DND-41 (cell line): Measurements from ENCODE around the gene GBA2.

ENCODE experiments used
- CTCF ChIP-seq: IDR thresholded peaks from 2 replicates; pipeline ENCODE4 v1.5.1; 2012; ENCODE audit warnings: borderline replicate concordance, low read length, moderate library complexity, mild to moderate bottlenecking; ENCODE audit not compliant: poor library complexity, severe bottlenecking; ENCODE audit errors: extremely low read depth
- EZH2 ChIP-seq: IDR thresholded peaks from 3 replicates; pipeline ENCODE4 v1.6.1; 2012; ENCODE audit warnings: borderline replicate concordance, low read depth, mild to moderate bottlenecking, moderate library complexity, low read length, inconsistent platforms; ENCODE audit not compliant: severe bottlenecking

DNA sequence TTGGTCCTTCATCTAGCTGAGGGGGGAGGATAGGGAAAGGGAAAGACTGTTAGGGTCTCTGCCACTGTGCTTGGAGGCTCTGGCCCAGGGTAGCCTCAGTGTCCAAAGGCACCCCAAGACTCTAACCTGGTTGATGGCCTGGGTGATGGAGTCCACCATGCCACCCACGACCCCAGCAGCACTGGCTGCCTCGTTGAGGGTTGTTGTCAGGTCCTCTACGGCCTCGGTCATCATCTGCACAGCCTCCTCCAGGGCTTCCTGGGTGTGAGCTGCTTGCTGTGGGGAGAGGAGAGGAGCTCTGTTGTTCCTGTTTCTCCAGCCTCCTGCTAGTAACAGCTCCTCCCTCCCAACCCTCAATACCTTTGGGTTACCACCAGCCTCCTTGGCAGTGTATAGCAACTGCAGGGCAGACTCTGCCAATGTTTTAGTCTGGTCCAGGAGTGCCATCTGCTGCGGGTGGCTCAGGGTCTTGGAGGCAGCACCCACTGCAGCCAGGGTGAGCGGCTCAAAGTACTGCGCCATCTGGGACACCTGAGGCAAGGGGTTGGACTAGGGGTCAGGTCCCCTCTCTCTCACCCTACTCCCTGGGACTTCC, 43.1 kb downstream of the GBA2 start:
- no peak for TF ChIP-seq CTCF
- TF ChIP-seq EZH2: no peak
